HG02610 (cell line): ENCODE measurements around the gene SH2D6.
A peak's percentile ranks its signal among the peaks of the same experiment; 100 is the strongest.

Experiments used
- ATAC-seq: cut with Tn5 transposase; IDR thresholded peaks from one replicate; pipeline ENCODE4 v1.9.1; 2021; ENCODE audit warnings: mild to moderate bottlenecking, moderate library complexity; ENCODE audit not compliant: unreplicated experiment

Gene SH2D6

GRCh38 chr2:85421260-85422071 lies 3.0 kb downstream of the SH2D6 start:
- no peak for ATAC-seq

- no peak for ATAC-seq
These were observed 3.6 kb downstream of the SH2D6 start for GRCh38 chr2:85422072-85422457.

GRCh38 chr2:85423525-85423924 lies 5.0 kb downstream of the SH2D6 start:
- ATAC-seq: no peak

GRCh38 chr2:85425588-85425987 lies 7.1 kb downstream of the SH2D6 start:
- no peak for ATAC-seq

- ATAC-seq: no peak
These were observed 8.9 kb downstream of the SH2D6 start for GRCh38 chr2:85427300-85427835.

GRCh38 chr2:85428343-85428881 lies 9.9 kb downstream of the SH2D6 start:
- ATAC-seq: no peak

GRCh38 chr2:85429213-85429923 lies 10.9 kb downstream of the SH2D6 start:
- no peak for ATAC-seq

GRCh38 chr2:85429924-85430289 lies 11.4 kb downstream of the SH2D6 start:
- ATAC-seq: no peak

- ATAC-seq: no peak
These were observed 12.4 kb downstream of the SH2D6 start for GRCh38 chr2:85430752-85431569.

- no peak for ATAC-seq
These were observed 13.2 kb downstream of the SH2D6 start for GRCh38 chr2:85431570-85432205.

GRCh38 chr2:85433511-85434089 lies 15.1 kb downstream of the SH2D6 start:
- ATAC-seq: no peak

GRCh38 chr2:85434696-85435095 lies 16.2 kb downstream of the SH2D6 start:
- ATAC-seq: no peak

- no peak for ATAC-seq
These were observed 16.9 kb downstream of the SH2D6 start for GRCh38 chr2:85435220-85435958.

- no peak for ATAC-seq
These were observed 17.7 kb downstream of the SH2D6 start for GRCh38 chr2:85435981-85436835.

- ATAC-seq: no peak
These were observed 18.4 kb downstream of the SH2D6 start for GRCh38 chr2:85436836-85437487.

- peak; percentile 81 for ATAC-seq
These were observed 19.1 kb downstream of the SH2D6 start for GRCh38 chr2:85437488-85438200.
